ENCODE data around the gene ACTL10.

Gene ACTL10

DNA sequence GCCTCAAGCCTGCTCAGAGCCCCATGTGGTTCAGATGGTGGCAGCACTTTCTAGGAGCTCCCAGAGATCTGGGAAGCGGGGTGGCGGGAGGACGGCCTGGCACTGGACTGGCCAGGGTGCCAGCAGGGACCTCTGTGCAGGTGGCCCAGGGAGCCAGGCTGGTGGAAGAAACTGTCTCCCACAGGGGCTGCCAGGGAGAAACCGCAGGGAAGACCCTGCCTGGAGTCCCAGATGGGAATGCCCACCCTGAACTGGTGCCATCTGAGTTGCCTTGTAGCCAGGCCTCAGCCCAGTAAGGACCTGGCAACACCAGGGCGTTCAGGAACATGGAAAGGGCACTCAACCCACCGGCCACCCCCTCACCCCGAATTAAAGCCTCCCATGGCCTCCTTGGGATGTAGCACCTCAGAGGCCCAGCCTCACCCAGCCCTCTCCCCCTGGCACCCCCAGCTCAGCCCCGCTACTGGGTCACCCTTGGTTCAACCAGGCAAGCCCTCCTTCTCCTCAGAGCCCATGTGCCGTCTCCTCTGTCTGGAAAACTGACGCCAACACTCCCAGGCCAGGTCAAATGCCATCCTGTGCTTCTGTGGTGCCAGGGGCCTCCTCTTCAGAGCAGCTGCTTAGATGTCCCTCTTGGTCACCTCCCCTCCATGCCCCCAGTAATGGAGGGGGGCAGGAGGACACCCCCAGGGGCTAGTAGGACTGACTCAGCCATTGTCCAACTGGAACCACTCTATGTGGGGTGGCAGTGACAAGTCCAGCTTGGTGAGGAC, 10.5 kb upstream of the ACTL10 start:
- no peak for TF ChIP-seq ZFX (IDR thresholded peaks at IDR 0.05)
- peak overlapping the region; percentile 4; the same call in 1 of the 2 replicates for H3K27ac ChIP-seq

DNA sequence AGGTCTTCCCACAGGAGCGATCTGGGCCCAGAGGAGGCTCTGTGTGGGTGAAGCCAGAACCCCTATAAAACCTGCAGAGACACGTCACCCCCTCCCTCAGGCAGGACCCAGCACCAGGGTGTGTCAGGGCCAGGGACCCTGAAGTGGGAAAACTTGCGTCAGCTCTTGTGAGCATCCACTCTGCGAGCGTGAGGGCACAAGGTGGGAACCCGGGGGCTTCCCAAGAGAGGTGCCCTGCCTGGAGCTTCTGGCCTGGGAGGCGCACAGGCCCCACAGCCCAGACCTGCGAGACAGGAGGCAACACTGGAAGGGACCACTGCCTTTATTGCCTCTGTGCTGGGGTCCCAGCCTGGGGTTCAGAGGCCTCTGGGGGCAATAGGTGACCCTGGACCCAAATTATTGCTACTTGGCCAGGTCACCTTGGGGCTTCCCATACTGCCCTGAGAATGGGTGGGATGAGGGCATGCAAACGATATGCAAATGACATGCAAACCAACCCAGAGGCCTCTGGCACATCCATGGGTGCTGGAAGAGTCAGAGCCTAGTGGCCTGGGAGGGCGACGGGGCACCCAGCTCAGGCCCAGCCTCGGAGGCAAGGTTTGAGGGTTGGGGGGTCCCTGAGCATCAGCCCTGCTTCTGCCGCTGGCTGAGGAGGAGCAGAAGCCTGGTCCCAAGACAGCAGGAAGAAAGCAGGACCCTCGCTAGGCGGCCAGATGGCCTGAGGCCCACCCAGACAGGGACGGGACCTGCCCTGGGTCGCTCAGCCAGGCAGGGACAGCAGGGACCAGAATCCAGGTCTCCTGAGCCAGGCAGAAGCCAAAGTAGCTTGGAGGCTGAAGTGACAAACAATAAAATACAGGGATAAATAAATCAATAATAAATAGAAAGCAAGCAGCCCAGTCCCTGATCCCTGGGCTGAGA, 9.7 kb upstream of the ACTL10 start:
- no peak overlapping the region; the same call in 1 of the 2 replicates for H3K27ac ChIP-seq
- TF ChIP-seq, protein P1, sequence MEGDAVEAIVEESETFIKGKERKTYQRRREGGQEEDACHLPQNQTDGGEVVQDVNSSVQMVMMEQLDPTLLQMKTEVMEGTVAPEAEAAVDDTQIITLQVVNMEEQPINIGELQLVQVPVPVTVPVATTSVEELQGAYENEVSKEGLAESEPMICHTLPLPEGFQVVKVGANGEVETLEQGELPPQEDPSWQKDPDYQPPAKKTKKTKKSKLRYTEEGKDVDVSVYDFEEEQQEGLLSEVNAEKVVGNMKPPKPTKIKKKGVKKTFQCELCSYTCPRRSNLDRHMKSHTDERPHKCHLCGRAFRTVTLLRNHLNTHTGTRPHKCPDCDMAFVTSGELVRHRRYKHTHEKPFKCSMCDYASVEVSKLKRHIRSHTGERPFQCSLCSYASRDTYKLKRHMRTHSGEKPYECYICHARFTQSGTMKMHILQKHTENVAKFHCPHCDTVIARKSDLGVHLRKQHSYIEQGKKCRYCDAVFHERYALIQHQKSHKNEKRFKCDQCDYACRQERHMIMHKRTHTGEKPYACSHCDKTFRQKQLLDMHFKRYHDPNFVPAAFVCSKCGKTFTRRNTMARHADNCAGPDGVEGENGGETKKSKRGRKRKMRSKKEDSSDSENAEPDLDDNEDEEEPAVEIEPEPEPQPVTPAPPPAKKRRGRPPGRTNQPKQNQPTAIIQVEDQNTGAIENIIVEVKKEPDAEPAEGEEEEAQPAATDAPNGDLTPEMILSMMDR (conservative IDR thresholded peaks at IDR 0.05) = no peak
- no peak for TF ChIP-seq ZFX (IDR thresholded peaks at IDR 0.05)

DNA sequence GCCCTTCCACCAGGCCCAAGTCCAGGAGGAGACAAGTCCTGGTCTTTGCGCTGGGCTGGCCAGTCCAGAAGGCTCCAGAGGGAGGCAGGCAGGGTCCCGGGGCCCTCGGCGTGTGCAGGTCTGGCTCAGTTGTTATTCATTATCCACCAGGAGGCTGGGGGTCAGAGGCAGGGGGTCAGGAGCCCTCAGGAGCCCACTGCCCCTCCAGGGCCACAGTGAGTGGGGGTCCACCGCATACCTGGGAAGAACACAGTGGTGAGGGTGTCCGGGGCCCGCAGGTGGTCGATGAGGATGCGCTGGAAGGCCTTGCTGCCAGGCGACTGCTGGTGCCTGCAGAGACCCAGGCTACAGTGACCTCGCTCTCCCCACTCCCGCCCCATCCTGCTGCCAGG, 9.0 kb upstream of the ACTL10 start:
- TF ChIP-seq, protein P1 (conservative IDR thresholded peaks at IDR 0.05) = no peak
- TF ChIP-seq ZFX (IDR thresholded peaks at IDR 0.05) = no peak
- no peak overlapping the region for H3K27ac ChIP-seq

DNA sequence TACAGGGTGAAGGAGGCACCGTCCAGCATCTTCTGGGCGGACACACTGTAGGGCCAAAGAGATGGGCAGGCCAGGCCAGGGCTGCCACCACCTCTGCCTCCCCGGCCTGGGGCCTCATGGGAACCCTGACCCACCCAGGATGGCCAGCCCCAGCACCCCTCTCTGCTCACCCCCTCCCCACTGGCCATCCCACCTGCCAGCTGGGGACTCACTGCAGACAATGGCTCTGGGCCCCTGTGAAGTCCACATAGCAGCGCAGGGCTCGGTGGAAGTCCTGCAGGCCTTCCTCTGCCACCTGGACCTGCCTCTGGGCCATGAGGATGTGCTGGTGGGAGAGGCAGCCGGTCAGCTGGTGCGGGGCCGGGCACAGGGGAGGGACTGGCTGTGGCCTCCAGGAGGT, 8.2 kb upstream of the ACTL10 start:
- TF ChIP-seq ZFX (IDR thresholded peaks at IDR 0.05) = no peak
- TF ChIP-seq, protein P1 (conservative IDR thresholded peaks at IDR 0.05) = no peak
- H3K27ac ChIP-seq = no peak overlapping the region

DNA sequence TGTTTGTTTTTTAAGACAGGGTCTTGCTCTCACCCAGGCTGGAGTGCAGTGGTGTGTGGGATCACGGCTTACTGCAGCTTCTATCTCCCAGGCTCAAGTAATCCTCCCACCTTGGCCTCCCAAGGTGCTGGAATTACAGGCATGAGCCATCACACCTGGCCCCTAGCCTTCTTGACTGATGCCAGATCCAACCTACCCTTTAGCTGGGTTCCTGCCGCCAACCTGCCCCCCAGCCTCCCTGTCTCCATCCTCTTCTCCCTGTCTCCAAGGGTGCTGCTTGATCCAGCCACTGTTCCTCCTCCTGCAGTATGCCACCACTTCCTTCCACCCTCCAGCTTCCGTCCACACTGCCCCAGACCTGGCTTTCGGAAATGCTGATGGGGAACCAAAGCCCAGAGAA, 7.8 kb upstream of the ACTL10 start:
- TF ChIP-seq ZFX (IDR thresholded peaks at IDR 0.05) = no peak
- TF ChIP-seq, protein P1 (conservative IDR thresholded peaks at IDR 0.05) = no peak
- H3K27ac ChIP-seq = no peak overlapping the region

DNA sequence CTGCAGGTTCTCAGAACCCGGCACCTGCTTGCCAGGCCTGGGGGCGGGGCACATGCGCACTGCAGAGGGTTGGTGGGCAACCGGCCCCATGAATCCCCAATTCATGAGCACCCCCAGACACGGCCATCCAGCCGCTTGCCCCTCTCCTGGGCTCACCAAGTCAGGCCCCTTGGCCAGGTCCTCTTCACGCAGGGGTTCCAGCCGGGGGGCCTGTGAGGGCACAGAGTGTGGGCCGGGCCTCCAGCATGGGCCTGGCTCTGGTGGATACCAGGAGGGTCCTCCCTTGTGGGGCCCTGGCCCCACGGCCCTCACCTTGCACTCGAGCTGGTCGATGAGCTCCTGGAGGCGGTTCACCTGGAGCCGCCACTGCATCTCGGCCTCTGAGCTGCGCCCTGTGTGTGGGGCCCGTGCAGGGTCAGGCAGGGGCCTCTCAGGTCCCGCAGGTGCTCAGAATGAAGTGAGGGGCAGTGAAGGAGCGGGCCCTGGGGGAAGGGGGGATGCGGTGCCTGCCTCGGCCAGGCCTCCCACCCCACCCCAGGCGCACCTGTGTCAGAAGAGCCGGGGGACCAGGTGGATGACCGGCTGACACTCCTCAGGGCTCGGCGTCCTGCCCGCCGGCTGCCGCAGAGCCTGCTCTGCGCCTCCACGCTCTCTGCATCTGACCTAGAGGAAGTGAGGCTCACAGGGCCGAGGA, 7.3 kb upstream of the ACTL10 start:
- no peak overlapping the region for H3K27ac ChIP-seq
- no peak for TF ChIP-seq ZFX (IDR thresholded peaks at IDR 0.05)

DNA sequence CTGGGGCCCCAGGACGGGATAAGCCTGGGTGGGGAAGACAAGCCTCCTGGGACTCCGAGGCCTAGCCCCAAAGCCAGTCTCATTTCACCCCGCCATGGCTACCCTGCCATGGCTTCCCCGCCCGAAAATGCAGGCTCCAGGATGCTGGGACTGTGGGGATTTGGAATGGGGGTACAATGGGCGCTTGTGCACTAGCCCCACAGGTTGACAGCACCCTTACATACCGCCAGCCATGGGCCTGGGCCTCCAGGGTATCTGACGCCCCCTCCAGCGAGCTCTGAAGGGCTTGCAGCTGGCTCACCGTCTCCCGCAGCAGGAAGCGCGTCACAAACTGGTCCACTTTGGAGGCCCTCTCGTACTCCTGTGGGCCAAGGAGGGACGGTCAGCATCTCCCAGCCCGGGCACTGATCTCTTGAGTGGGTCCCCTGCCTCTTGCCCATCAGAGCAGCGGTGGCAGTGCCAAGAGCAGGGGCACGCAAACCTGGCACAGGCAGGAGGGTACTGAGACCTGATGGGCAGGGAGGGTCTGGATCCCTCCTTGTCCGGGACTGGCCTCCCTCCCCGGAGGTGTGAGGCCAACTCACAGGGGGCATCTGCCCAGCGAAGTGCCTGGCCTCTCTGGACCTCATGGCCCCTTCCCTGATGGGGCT, 6.6 kb upstream of the ACTL10 start:
- H3K27ac ChIP-seq = no peak overlapping the region
- TF ChIP-seq ZFX (IDR thresholded peaks at IDR 0.05) = no peak
- TF ChIP-seq, protein P1 (conservative IDR thresholded peaks at IDR 0.05) = no peak

All from C4-2B (cell line).